Breast epithelium (tissue), 3 donors: ENCODE results near the gene MGAT5.

ENCODE experiments used
- CTCF ChIP-seq, 3 donors: fragments of 450-650 bp; IDR thresholded peaks; one replicate each; pipeline ENCODE4 v1.5.1; 2016 to 2017; ENCODE audit warnings: antibody characterized with exemption in 3 of 3, mild to moderate bottlenecking in 3 of 3, moderate library complexity in 3 of 3
- POLR2AphosphoS5 ChIP-seq, 3 donors: sonication (generic); formaldehyde crosslinking; IDR thresholded peaks; one replicate each; pipeline ENCODE4 v1.6.1; 2017; ENCODE audit warnings: antibody characterized with exemption in 3 of 3

GRCh38 chr2:134248913-134249312 is 5.0 kb upstream of the MGAT5 start:
- TF ChIP-seq CTCF (IDR thresholded peaks at IDR 0.05): no peak
- TF ChIP-seq POLR2AphosphoS5 (IDR thresholded peaks at IDR 0.05): no peak
